ENCODE data around the gene GCNA.
"Not testable (repeated sequence)": the region's sequence is repeated elsewhere in the genome, so short reads cannot be mapped to it uniquely, and the experiment has no call there.

GCNA gene

GRCh38 chrX:71559773-71560172 is 18.5 kb upstream of the GCNA start:
- DNase-seq, result not testable (repeated sequence)

DNA sequence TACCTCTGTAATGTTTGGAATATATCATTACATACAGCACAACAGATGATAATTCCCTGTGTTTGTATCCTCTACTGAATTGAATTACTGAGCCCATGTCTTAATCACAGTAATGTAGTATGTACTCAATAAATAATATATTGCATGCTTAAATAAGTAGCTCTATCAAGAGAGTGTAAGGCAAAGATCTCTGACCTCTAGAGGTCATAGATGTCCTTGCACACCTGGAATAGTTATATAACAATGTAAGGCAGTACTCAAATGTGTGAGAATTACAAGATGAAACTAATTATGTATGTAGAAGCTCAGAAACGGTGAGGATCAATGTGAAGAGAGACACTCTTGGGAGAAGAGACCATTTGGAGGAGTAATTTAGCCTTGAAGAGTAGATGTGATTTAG is 14.3 kb upstream of the GCNA start:
- DNase-seq, result no peak

GRCh38 chrX:71565474-71566041 is 12.7 kb upstream of the GCNA start:
- DNase-seq, result no peak

GRCh38 chrX:71571390-71571789 is 6.8 kb upstream of the GCNA start:
- not testable (repeated sequence) for DNase-seq

DNA sequence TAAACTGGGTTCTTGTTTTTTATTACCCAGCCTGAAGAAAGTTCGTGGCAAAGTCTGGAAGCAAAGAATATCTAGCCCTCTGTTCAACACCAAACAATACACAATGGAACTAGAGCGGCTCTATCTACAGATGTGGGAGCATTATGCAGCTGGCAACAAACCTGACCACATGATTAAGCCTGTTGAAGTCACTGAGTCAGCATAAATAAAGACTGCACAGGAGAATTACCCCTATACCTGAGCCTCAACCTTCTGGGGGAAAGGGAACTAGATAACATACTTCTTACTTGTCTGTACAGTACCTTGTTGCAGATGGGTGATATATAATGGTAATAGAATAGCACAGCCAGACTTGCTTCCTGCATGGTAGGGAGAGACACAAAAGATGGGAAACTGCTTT is 4.6 kb upstream of the GCNA start:
- DNase-seq, result no peak

DNA sequence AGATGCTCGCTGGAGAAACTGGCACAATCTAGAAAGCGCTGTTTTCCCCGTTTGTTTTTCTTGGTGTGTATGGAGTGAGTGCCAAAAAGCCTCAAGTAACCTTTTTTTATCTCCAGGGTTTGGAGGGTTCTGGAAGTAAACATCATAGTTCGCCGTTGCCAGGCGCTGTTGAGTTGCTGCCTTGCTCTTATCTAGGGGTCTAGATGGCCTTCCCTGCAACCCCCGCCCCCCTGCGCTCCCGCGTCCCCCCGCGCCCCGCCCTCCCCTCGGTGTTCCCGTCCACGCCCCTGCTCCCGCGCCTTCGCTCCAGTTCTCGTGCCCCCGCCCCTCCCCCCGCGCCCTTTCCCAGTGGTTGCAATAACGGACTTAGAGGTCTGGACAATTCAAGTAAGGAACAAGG is 555 bp upstream of the GCNA start:
- DNase-seq, result no peak

DNA sequence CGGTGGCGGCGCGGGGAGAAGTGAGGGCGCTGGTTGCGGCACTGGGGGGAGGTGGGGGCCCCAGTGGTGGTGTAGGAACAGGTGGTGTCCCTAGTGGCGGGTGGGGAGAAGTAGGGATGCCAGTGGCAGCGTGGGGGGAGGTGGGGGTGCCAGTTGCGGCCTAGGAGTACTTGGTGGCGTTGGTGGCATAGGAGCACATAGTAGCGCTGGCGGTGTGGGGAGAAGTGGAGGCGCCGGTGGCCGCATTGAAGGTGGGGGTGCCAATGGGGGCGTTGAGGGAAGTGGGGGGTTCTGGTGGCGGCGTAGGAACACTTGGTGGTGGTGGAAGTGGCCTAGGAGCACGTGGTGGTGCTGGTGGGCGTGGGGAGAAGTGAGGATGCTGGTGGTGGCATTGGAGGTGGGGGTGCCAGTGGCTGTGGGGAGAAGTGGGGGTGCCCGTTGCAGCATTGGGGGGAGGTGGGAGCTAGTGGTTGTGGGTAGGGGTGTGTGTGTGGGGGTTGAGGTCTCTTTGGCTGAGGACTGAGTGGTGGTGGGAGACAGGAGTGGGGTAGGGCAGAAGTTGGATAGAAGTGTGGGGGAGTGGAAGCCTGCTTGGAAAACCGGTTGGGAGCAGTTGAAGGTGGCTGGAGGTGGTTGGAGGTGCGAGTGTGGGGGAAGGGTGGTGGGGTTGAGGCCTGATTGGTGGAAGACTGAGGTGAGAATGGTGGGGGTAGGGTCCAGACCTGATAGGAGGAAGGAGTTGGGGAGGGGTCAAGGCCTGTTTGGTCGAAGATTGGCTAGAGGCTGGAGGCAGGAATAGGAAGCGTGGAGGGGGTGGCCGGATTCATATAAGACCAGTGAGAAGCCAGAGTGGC is 1.1 kb downstream of the GCNA start:
- no peak for DNase-seq

DNA sequence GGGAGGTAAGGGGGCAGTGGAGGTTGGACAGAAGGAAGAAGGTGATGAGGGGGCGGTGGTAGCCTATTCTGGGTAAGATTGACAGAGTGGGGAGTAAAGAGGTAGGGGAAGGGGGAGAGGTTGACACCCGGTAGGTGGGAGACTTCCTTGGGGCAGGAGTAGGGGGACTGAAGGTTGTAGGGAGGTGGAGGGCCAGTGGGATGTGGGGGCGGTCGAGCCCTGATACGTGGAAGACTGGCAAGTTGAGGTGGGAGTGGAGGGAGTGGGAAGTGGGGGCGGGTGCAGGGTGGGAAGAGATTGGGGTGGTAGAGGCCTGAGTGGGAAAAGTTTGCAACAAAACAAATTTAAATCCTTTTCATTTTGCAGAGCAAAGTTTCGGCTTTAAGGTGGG is 1.7 kb downstream of the GCNA start:
- no peak for DNase-seq

DNA sequence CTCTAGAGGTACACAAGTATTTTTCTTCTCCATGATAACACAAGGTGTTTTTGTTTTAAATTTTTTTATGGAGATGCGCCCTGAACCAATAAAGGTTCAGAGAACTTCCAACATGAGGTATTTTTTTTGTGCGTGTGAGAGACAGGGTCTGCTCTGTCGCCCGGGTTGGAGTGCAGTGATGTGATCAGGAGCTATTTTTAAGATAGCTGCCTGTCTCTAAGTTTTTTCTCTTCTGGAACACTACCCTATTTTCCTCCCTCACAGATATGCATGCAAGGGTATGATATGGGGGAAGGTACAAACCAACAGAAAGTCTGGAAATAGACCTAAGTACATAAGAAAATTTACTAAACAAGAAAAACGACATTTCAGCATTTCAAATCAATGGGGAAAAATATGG is 3.0 kb downstream of the GCNA start:
- no peak for DNase-seq

DNA sequence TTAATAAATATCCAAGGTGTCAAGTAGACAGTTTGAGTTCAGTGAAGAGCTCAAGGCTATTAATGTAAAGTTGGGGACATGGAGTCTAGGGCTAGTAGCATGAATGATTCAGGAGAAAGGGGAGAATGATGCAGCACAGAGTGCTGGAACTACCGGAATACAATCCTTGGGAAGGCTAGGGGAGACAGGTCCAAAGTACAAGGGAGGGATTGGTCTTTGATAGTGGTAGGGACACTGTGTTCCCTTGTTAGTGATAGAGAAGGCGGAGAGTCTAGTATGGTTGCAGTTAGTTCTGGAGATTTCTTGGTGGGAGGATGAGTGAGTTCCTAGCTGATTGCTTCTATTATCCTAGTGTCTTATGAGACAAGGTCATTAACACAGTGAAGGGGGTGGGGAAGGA is 8.7 kb downstream of the GCNA start:
- DNase-seq, result no peak

GRCh38 chrX:71593210-71593609 is 15.0 kb downstream of the GCNA start:
- DNase-seq, result not testable (repeated sequence)

DNA sequence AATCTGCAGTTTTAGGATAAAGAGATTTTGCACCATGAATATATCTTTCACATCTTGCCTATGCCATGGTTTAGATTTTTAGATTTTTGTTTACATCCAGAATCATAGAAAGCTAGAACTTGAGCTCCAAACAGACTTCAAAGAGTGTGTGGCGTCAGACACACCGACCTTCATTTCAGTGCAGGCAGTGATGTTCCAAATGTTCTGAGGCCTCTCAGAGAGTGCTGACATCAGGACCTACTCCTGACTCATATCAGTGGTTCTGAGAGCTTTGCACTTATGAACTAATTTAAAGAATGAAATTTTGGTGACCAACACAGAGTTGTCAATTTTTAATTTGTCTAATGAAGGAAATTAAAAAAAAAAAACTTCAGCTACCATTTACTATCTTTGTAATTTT is 21.7 kb downstream of the GCNA start:
- no peak for DNase-seq

GRCh38 chrX:71603618-71604017 is 25.4 kb downstream of the GCNA start:
- DNase-seq, result no peak

DNA sequence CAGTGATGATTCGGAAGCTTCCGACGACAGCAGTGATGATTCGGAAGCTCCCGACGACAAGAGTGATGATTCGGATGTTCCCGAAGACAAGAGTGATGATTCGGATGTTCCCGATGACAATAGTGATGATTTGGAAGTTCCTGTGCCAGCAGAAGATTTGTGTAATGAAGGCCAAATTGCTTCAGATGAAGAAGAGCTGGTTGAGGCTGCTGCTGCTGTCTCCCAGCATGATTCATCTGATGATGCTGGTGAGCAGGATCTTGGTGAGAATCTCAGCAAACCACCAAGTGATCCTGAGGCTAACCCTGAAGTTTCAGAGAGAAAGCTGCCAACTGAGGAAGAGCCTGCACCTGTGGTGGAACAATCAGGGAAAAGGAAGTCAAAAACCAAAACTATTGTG is 25.9 kb downstream of the GCNA start:
- no peak for DNase-seq

GRCh38 chrX:71604796-71605568 is 26.7 kb downstream of the GCNA start:
- no peak for DNase-seq

DNA sequence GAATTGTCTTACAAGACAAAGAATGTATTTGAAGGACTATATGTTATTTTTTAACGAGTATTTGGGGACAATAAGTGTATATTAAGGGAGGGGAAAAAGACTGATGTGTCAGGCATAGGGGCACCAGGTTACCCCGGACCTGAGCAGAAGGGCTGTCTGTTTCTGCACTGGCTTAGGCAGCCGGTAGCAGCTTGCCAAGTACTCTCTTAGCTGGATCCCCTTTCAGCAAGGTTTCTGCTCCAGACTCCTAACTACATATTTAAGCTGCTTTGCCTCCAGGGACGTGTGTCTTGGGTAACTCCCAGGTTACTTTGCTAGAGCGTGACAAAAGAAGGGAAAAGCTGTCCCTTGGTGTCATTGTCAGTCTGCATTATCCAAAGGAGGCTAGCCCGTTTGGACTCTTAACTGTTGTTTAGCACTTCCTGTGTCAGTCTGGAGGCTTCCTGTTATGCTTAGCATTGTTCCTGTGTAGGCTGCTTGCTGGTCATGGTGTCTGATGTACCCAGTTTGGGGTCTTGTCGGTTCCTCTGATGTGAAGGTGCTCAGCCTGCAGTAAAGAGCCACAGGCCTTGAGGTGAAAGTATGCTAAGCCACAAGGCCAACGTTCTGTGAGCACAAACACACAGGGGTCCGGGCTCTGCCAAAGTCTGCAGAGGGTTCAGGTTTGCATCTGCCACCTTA is 28.4 kb downstream of the GCNA start:
- no peak for DNase-seq

DNA sequence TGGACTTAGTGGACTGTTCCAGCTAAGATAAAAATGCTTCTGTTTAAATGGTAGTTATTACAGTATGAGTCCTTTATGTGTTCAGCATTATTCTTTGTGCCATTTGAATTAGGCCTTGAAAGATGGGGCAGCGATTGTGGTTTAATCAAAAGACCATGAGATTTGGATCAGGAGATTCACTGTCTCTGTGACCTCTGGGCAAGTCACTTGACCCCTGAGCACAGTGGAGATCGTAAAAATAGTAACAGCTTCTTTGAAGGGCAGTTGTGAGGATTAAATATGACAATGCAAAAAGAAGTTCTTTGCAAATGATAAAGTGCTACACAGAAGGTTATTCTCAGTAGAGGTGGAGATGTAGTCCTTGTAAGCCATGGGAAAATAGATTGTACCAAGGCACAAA is 29.3 kb downstream of the GCNA start:
- no peak for DNase-seq

GRCh38 chrX:71609095-71609750 is 31.0 kb downstream of the GCNA start:
- DNase-seq, result no peak

GRCh38 chrX:71611736-71612135 is 33.5 kb downstream of the GCNA start:
- not testable (repeated sequence) for DNase-seq

GRCh38 chrX:71612256-71612655 is 34.0 kb downstream of the GCNA start:
- no peak for DNase-seq

DNA sequence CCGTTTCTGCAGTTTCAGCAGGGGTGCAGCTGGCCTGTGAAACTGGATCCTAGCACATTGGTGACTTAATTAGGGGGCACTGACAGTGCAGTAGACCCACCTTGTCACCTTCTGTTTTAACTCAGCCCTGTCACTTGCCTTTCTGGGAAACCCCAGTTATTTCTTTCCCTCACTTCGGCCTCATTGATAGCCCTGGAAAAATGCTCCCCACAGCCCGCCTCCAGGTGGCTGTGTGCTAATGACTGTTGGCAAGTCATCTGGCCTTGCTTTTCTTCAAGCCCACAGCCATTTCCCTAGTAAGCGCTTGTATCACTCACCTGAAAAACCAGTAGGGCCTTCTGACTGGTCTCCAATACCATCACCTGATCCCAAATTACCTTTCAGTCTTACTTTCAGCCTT is 36.8 kb downstream of the GCNA start:
- no peak for DNase-seq

DNA sequence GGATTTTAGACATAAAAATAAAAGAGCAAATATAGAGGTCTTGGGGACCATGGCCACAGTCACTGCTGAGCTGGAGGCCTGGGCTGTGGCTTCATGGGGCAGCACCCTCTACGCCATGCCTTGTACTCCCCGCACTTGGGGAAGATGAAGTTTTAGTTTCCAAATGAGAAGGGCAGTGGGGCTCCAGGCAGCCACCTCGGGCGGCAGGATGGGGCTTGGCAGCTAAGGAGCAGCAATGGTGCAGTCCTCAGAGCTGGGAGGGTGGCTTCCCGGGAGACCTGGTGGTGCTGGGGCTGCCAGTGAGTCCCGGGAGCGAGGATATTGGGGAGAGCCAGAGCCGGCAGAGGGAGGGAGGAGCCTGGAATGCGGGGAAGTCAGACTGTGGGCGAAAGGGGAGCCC is 37.7 kb downstream of the GCNA start:
- DNase-seq, result no peak
